ENCODE results near the gene RRBP1.
A peak's percentile ranks its signal among the peaks of the same experiment; 100 is the strongest.
"Not testable (repeated sequence)": the region's sequence is repeated elsewhere in the genome, so short reads cannot be mapped to it uniquely, and the experiment has no call there.

RRBP1 gene

DNA sequence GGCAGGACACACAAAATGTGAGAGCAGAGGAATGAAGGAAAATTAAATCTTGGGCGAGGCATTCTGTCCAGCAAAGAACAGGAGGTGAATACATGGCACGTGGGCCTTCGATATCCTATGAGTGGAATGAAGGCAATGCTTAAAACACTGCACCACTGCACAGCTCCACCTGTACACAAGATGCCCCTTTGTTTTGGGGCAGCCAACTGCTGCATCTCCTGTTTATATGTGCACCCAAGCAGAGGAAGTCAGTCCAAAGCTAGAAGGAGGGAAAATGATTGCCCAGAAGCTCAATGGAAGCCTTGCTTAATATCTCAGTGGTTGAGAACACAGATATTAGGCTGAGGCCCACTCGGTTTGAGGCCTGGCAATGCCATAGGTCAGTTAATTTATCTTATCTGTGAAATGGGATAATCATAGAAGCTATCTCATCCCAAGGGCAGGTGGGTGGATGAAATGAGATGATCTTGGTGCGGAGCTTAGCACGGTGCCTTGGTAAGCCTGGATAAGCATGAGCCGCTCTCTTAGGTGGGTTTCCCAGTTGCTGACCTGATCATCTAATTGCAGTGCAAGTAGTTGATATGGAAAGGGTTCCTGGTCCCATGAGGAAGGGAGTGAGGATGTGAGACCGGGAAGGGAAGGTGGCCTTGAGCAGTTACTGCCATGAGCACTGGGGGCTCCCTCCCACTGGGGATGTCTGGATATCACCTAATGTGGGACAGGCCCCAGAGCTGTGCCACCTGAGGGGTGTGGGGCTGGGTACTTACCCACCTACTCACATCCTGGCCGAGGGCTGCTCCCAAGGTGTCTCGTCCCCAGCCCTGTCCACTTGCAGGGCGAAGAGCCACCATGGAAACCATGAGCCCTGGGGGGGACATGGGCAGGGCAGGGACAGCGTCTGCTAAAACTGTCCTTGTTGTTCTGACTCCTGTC is 27.6 kb upstream of the RRBP1 start:
- no peak for DNase-seq (ENCODE audit: low spot score)

DNA sequence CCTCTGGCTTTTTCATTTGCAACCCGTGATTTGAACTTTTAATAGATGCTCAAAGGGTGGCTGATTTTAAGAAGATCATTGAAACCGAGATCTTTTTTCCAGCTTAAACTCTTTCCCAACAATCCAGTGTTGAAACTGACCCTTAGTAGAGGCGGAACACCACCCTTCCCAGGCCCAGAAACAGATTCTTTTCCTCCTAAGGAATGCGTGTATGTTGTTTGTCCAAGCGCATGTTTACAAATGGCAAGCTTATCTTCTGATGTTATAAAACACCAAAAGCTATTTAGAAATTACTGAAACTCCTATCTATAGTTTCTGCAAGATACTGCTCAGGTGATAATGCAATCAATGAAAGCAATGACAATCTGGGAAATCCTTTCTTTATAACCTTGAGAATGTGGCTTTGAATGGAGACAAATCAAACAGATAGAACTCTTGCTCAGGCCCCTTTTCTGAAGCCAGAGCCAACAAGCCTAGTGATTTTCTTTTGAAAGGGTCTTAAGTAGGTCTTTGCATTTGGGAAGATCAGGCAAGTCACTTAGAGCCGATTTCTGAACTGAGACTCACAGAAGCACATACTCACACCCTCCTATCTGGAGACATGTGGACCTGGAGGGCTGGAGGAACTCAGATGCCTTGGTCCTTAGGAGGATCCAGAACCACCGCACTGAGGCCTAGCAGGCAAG is 26.8 kb upstream of the RRBP1 start:
- no peak for DNase-seq (ENCODE audit: low spot score)

DNA sequence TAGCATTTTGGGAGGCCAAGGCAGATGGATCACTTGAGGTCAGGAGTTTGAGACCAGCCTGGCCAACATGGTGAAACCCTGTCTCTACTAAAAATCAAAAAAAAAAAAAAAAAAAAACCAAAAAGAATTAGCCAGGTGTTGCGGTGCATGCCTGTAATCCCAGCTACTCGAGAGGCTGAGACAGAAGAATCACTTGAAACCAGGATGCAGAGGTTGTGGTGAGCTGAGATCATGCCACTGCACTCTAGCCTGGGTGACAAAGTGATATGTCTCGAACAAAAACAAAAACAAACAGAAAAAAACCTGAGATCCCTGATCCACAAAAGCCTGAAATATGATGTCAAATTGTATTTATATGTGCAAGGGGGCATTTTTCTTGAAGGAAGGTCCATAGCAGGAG is 25.9 kb upstream of the RRBP1 start:
- DNase-seq (ENCODE audit: low spot score): not testable (repeated sequence)

DNA sequence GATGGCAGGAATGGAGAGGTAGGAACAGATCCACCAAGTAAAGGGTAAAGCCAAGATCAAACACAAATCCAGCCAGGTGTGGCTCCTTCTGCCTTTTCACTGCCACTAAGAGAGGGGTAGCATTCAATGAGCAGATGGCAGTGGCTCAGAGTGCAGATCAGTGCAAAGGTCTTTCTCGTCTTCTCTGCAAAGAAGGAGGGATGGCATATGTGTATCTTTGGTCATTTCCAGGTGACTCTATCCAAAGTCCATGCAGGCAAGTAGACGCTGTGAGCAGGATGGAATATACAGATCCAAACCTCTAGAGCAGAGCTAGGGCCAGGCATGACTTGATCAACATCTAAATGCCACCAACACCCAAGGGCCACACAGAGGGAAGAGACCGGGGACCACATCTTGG is 24.6 kb upstream of the RRBP1 start:
- no peak for DNase-seq (ENCODE audit: low spot score)

DNA sequence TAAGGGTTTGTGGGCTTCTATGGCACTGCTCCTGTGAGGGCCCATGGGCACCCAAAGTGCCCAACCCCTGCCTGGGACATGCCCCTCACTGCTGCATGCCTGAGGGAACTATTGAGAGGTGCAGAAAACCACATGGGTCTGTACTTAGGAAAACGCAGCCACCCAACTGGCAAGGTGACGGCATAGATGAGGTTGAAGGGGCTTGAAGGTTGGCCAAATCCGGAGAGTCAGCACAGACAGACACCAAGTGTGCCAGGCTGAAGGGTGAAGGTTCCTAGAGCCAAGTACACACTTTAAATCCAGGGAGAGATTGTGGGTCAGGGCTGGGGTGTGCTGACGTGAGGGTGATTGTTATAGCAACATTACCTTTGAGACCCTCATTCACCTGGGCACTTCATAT is 23.9 kb upstream of the RRBP1 start:
- no peak for DNase-seq (ENCODE audit: low spot score)

DNA sequence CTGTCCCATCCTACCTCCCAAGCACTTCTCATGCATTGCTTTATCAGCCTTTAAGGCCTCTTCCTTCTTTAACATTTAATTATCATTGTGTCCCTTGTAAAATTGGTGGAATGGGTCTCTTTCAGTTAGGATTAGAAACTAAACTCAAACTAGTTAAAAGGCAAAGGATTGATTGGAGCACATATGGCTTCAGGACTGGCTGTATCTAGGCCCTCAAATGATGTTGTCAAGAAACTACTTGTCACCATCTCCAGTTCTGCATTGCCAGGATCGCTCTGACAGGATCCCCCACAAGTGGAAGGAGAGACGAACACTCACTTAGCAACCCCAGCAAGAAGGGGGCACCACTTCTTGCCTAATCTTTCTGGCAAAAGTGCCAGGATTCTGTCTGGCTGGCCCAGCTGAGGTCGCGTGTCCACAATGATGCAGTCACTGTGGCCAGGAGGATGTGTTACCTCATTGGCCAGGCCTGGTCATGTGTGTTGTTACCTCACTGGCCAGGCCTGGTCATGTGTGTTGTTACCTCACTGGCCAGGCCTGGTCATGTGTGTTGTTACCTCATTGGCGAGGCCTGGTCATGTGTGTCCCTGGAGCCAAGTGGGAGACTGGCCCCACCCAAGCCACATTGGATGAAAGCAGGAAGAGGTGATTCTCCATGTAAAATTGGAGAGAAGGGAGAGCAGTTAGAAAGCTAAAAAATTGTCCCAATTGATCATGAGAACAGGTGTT is 22.7 kb upstream of the RRBP1 start:
- DNase-seq (ENCODE audit: low spot score): no peak

DNA sequence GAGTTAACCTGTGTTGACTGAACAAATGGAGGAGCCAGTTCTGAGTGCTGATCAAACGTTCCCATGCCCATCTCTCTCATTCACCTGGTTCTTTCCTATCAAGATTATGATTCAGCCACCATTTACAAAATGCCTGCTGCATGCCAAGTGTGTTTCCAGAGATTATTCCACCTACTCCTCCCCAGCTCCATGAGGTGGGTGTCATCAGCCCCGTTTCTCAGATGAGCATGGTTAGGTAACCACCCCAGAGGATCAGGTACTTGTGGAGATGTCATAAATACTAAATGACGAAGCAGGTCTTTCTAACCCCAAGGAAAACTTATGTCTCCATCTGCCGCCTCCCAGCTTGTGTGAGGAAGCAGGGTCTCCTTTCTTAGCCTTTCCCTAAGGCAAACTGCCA is 19.8 kb upstream of the RRBP1 start:
- DNase-seq (ENCODE audit: low spot score): no peak

DNA sequence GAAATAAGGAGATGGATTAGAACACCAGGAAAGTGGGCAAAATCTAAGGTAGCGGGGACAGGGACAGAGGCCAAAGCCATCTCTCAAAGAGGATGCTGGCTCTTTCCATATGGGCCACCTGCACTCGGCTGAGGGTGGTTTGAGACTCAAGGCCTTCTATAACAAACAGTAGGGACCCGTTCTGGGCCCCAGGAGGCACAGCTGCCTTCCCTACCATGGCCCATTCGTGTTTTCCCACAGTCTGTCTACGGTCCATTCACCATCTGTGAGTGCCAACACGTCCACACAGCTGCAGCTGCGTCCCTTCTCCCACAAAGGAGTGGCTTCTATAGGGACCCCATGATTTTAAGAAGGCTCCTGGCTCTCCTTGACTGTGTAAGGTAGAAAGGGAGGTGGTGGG is 18.6 kb upstream of the RRBP1 start:
- no peak for DNase-seq (ENCODE audit: low spot score)

DNA sequence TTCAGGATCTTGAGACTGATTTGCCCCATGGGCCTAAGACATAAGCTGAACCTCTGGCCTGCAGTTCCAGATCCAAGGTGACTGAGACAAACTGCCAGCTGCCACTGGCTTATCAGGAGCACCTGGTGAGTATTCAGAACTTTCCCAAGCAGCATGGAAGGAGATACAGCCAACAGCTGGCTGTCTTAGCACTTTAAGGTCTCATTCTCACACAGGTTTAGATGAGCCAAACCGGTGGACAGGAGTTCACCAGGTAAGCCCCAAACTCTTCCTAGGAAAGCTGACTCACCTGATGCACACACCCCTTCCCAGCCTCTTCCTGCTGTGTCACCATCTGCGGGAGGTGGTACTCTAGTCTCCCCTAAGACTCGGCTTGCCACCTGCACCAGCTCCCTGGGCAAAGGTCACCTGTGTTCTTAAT is 17.9 kb upstream of the RRBP1 start, which contains the start of gene BANF2:
Gene BANF2 (plus strand): TSS at position 36 of the 421 bp plus-strand sequence. CDS start 25,060 bp downstream, outside the sequence.
- no peak for DNase-seq (ENCODE audit: low spot score)

DNA sequence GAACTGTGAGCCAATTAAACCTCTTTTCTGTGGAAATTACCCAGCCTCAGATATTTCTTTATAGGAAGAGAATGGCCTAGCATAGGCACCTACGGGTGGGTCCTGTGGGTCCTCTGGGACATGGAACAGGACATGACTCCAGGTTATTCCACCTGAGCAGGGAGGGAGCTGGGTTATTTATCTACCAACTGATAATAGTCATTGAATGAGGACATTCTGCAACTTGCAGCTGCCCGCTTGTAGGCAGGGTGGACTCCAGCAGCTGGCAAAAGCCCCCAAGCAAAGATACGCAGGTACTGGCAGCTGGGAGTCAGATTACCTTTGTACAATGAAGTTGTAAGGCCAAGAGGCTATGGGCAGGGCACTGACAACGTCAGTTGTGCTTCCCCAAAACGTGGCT is 16.3 kb upstream of the RRBP1 start:
- no peak for DNase-seq (ENCODE audit: low spot score)

DNA sequence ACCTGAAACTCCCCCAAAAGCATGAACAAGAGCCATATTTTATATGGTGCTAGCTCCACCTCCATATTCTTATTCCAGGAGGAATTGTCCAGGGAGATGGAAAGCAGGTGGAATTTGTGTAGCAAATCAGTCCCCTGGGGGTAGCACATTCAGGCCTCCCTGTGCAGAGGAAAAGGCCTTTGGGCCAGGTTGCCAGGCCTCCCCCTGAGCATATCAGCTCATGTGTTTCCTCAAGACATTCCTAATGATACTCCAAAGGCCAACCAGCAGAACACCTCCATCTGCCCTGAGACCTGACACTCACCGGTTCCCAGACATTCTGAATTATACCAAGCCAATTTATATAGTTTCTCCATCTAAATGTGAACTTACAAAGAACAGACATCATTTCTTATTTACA is 15.1 kb upstream of the RRBP1 start:
- DNase-seq (ENCODE audit: low spot score): no peak

DNA sequence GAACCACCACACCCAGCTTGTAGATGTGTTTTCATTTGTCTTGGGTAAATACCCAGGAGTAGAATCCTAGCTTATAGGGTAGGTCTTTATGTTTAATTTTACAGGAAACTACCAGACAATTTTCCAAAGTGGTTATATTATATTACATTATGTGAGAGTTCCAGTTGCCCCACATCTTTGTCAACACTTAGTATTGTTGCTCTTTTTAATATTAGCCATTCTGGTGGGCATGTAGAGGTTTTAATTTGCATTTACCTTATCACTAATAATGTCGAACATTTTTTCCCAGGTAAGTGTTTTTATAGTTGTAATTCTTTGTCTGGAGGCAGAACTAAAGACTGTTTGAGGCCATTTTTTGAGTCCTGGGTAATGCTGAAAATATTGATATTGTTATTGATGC is 14.2 kb upstream of the RRBP1 start:
- DNase-seq (ENCODE audit: low spot score): no peak

DNA sequence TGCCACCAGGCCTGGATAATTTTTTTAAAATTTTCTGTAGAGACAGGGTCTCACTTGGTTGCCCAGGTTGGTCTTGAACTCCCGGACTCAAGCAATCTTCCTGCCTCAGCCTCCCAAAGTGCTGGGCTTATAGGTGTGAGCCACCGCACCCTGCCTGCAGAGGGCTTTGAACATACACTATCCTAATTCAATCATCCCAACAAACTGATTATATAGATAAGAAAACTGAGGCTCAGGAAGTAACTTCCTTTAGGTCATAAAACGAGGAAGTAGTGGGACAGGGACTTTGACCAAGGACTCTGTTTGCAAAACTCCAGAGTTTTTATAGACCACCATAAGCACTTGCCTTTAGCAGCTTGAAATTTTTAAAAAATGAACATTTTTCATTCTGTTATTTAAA is 12.7 kb upstream of the RRBP1 start:
- no peak for DNase-seq (ENCODE audit: low spot score)

DNA sequence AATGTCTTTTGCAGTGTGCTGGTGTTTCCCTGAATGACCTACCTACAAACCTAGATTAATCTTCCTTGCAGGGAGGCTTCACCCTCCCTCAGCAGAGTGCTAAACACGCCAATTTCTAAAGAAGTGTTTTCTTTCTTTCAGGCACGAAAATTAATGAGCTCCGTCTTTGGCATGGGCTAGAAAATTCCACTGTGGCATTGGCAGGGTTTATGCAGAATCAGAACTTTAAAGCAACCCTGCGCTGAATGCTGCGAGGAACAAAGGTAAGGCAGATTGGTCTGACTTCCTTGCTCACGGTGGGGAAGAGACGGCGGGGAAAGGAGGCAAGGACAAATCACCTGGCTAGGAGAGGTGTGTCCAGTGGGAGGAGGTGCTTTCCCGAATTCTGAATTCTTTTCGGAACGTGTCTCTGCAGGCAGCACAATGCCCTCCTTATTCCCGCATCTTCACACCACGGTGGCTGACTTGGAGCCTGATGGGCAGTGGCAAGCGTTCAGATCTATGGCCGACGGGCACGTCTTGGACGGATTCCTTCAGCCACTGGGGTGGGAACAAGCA is 11.5 kb upstream of the RRBP1 start:
- no peak for DNase-seq (ENCODE audit: low spot score)

DNA sequence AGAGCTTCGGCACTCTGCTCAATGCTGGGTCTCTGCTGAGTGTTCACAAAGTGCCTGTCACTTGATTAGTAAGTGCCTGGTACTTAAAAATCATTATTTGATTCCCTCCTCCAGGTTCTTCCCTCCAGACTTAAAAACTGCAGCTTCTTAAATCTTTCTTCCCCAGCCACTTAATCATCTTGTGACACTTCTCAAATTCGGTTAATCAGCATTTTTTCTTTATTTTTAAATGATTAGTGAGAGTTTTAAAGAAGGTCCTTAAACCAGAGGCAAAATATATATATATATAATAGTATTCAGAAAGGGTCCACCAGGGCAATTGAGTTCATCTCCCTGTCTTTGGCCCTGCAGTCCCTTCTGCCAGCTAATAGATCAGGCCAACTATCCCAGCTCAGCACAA is 9.7 kb upstream of the RRBP1 start:
- DNase-seq (ENCODE audit: low spot score): no peak

DNA sequence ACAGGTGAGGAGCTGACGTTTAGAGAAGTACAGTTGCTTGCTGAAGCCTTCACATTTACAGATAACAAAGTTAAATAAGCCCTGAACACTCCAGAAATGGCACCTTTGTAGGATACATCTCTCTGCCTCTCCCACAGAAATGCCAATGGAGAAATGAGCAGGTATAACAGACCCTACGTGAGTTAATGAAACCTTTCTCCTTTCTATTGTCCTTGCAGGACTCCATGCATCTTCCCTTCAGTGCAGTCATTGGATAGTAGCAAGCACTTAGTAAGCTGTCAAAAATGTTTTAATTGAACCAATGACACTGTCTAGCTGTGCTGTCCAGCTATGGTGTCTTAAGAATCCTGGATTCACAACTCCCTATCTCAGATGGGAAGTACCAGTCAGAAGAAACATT is 8.1 kb upstream of the RRBP1 start:
- no peak for DNase-seq (ENCODE audit: low spot score)

DNA sequence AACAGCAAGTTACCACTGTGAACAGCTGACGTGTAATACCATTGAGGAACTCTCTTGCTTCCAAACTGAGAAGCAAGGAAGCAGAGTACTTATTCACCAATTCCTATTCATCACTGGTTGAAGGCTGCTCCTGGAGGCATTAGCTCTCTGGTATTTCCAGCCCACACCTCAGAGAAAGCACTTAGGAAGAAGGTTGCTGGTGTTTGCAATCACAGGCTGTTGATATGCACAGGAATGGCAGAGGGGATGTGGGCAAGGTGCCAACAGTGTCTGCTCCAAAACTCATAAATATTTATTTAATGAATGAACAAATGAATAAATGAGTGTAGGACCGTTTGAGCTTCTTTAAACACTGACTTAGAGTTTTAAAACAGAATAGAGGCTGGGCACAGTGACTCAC is 6.9 kb upstream of the RRBP1 start:
- DNase-seq (ENCODE audit: low spot score): no peak

DNA sequence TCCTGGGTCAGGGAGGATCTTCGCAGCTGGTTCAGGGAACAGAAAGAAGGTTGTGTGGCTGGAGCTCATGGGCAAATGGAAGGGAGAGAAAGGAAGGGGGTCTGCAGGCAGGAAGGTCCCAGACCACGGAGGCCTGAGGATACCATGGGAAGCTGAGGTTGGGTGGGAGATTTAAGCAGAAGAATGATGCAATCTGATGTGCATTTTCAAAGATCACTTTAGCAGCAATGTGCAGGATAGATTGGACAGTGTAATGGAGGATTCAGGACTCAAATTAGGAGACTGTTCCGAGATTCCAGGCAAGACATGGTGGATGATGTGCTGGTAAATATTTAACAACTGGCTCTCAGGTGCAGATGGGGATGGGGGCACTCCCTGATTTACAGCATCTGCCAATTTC is 5.8 kb upstream of the RRBP1 start:
- DNase-seq (ENCODE audit: low spot score): no peak

DNA sequence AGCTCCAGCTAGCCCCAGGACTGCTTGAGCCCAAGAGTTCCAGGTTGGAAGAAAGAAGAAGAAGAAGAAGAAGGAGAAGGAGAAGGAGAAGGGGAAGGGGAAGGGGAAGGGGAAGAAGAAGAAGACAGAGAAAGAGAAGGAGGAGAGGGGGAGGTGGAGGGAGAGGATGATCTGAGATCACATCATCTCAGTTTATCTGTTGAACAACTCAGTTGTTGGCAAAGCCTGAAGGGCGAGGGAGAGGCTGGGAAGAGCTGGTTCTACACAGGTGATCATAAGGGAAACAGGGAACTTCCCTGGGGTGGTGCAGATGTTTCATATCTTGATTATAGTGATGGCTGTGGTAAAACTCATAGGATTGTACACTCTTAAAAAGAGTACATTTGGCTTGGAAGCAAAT is 3.1 kb upstream of the RRBP1 start:
- no peak for DNase-seq (ENCODE audit: low spot score)

DNA sequence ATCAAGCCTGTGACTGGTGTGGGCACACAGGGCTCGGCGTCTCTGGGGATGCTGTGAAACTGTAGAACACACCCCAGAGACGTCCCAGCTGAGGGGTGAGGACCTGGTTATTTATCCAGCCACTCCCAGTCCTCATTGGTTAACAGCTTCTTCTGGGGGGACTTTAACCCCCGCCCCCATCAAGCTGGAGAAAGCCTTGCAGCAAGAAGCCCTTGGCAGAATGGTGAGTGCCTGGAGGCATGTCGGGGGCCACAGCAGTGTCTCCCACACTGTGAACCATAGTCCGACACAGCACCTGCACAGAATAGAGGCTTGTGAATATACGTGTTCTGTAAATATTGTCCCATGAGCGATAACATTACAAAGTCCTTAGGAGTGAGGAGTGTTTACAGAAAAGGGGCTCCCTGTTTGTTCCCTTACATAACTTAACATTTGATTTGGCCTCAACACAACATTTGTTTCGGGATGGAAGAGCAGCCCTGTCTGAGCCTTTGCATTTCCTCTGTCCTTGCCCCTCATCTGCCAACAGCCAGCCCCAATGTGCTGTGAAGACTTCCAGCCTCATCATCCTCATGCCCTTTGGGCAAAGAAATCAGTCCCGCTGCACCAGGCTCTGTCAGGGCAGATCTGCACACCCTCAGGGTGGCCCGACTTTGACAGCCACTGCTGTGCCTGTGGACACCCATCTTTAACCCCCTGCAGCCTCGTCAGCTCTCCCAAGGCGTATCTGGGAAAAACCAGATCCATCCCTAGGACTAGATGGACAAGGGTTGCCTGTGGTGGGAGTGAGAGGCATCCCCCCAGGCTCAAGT is 2.2 kb upstream of the RRBP1 start:
- DNase-seq (ENCODE audit: low spot score): peak; percentile 34

DNA sequence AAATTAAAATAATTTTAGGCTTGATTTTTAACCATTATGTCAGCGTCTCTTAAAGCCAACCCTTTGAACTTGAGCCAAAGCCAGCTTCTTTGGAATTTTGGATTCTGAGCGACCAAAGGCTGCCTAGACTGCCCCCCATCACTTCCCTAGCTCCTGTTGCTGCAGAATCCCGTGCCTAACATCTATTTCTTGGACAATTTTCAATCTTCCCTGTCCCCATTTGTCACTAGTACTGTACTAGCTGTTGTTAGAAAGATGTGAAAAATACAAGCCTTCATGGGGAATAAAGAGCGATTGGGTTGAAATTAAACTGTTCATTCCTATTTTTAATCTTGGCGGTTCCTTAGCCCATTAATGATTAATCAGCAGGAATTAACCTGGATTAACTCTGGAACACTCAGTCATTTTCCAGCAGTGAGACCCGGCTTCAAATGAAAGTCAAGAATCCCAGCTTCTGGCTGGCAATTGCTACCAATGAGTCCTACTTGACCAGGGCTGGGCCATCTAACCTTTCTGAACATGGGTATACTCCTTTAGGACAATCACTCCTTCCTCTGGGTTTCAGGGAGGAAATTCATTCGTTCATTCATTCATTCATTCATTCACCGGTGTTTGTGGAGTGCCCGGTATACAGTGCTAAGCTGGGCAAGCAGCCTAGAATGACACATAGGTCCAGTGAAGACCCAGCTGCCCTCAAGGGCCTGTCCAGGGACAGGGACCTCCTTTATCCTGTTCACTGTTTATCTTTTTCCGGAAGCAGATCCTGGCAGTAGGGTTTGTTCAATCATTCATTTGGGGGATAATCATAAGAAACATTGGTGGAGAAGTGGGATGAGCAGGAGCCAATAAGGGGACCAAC is 1.4 kb upstream of the RRBP1 start:
- no peak for DNase-seq (ENCODE audit: low spot score)
